Vagina (tissue), 2 donors: ENCODE measurements around the gene ELMOD3. TPM values are rescaled to one million over a fixed set of nuclear protein-coding genes. Genes with fewer than 3 reads are reported as not detected.

Experiments used
- DNase-seq, 2 donors: peaks; one replicate each; pipeline ENCODE4 v3.0.0-alpha.2; 2017; ENCODE audit errors: extremely low spot score in 2 of 2
- H3K27ac ChIP-seq: fragments of 200-600 bp; sonication (generic); one replicate; pipeline ENCODE4 v1.5.1; 2019
- H3K27me3 ChIP-seq: fragments of 200-600 bp; sonication (generic); one replicate; pipeline ENCODE4 v1.5.1; 2019
- H3K36me3 ChIP-seq, 2 donors: fragments of 200-600 bp; sonication (generic); one replicate each; pipeline ENCODE4 v1.5.1; 2017 to 2019
- H3K4me1 ChIP-seq: fragments of 200-600 bp; sonication (generic); one replicate; pipeline ENCODE4 v1.5.1; 2019
- H3K4me3 ChIP-seq, 2 donors: fragments of 200-600 bp; sonication (generic); 1 replicate in 1 of 2; 2 replicates in 1 of 2; pipeline ENCODE4 v1.5.1; 2016 to 2019
- H3K9me3 ChIP-seq: fragments of 200-600 bp; sonication (generic); one replicate; pipeline ENCODE4 v1.5.1; 2019
- CTCF ChIP-seq, 3 experiments: fragments of 450-650 bp in 2 of 3; fragments of 200-600 bp in 1 of 3; sonication (generic) in 1 of 3; IDR thresholded peaks; one replicate each; pipeline ENCODE4 v1.5.1; 2017 to 2019; ENCODE audit warnings: antibody characterized with exemption in 3 of 3, mild to moderate bottlenecking in 2 of 3, moderate library complexity in 2 of 3
- POLR2A ChIP-seq, 2 donors: fragments of 450-650 bp; IDR thresholded peaks; one replicate each; pipeline ENCODE4 v1.6.1; 2017; ENCODE audit warnings: antibody characterized with exemption in 2 of 2, mild to moderate bottlenecking in 2 of 2, moderate library complexity in 2 of 2
- POLR2AphosphoS5 ChIP-seq, 2 donors: sonication (generic); formaldehyde crosslinking; IDR thresholded peaks; one replicate each; pipeline ENCODE4 v1.9.0; 2017; ENCODE audit warnings: antibody characterized with exemption in 2 of 2, mild to moderate bottlenecking in 2 of 2, low read depth in 1 of 2; ENCODE audit not compliant: insufficient read depth in 1 of 2
- intact Hi-C: fragments of 100-400 bp; cut with DNase I; formaldehyde crosslinking; loops from one replicate; pipeline ENCODE4 v1.15.1; 2023
- total RNA-seq: library from RNA; depleted of rRNA; stranded (reverse); fragments of >200 nt; gene quantifications from one replicate; pipeline ENCODE4 v1.2.3, GENCODE V29; 2016

Gene ELMOD3
- total RNA-seq, 1 donor from 2014 or later = 44.7 TPM

GRCh38 chr2:85421260-85422071 lies 66.9 kb downstream of the ELMOD3 start:
- no peak overlapping the region for H3K4me3 ChIP-seq
- H3K4me1 ChIP-seq = peaks cover 34% of the 10 kb centered on the region
- DNase-seq = no peak
- no peaks in the 10 kb centered on the region for H3K9me3 ChIP-seq
- no peaks in the 10 kb centered on the region for H3K27me3 ChIP-seq
- intact Hi-C loops = loop anchor here (1.0 kb wide), 1 partner anchor 131 kb away; no protein-coding TSS in a partner anchor
- H3K36me3 ChIP-seq = no peaks in the 10 kb centered on the region
- peak overlapping the region; percentile 99 for H3K27ac ChIP-seq
- TF ChIP-seq POLR2A (IDR thresholded peaks at IDR 0.05) = no peak
- TF ChIP-seq POLR2AphosphoS5 (IDR thresholded peaks at IDR 0.05; ENCODE audit: insufficient read depth in 1 of 2, low read depth in 1 of 2) = no peak
- no peak for TF ChIP-seq CTCF (IDR thresholded peaks at IDR 0.05)

GRCh38 chr2:85422072-85422457 lies 67.5 kb downstream of the ELMOD3 start:
- Histone ChIP-seq H3K36me3 (no peaks in the 10 kb centered on the region), H3K9me3 (no peaks in the 10 kb centered on the region), H3K4me1 (peaks cover 34% of the 10 kb centered on the region), H3K27ac (no peak overlapping the region), H3K4me3 (no peak overlapping the region), H3K27me3 (no peaks in the 10 kb centered on the region)
- no peak for DNase-seq
- intact Hi-C loops = loop anchor here (1.0 kb wide), 1 partner anchor 130 kb away; no protein-coding TSS in a partner anchor
- TF ChIP-seq POLR2AphosphoS5 (IDR thresholded peaks at IDR 0.05; ENCODE audit: insufficient read depth in 1 of 2, low read depth in 1 of 2) = no peak
- no peak for TF ChIP-seq POLR2A (IDR thresholded peaks at IDR 0.05)
- no peak for TF ChIP-seq CTCF (IDR thresholded peaks at IDR 0.05)

GRCh38 chr2:85423525-85423924 lies 69.0 kb downstream of the ELMOD3 start:
- no peak for DNase-seq
- H3K36me3 ChIP-seq = no peaks in the 10 kb centered on the region
- no peaks in the 10 kb centered on the region for H3K27me3 ChIP-seq
- no peak overlapping the region for H3K4me3 ChIP-seq
- no peak overlapping the region for H3K27ac ChIP-seq
- intact Hi-C loops = no loop called here
- peaks cover 27% of the 10 kb centered on the region for H3K4me1 ChIP-seq
- no peak for TF ChIP-seq CTCF (IDR thresholded peaks at IDR 0.05)
- TF ChIP-seq POLR2AphosphoS5 (IDR thresholded peaks at IDR 0.05; ENCODE audit: insufficient read depth in 1 of 2, low read depth in 1 of 2) = no peak
- TF ChIP-seq POLR2A (IDR thresholded peaks at IDR 0.05) = no peak
- no peaks in the 10 kb centered on the region for H3K9me3 ChIP-seq

GRCh38 chr2:85425588-85425987 lies 71.0 kb downstream of the ELMOD3 start:
- H3K36me3 ChIP-seq = no peaks in the 10 kb centered on the region
- no peaks in the 10 kb centered on the region for H3K27me3 ChIP-seq
- TF ChIP-seq POLR2AphosphoS5 (IDR thresholded peaks at IDR 0.05; ENCODE audit: insufficient read depth in 1 of 2, low read depth in 1 of 2) (no peak), CTCF (IDR thresholded peaks at IDR 0.05) (no peak), POLR2A (IDR thresholded peaks at IDR 0.05) (no peak)
- no peak for DNase-seq
- H3K4me3 ChIP-seq = no peak overlapping the region
- intact Hi-C loops = no loop called here
- peaks cover 7% of the 10 kb centered on the region for H3K4me1 ChIP-seq
- H3K9me3 ChIP-seq = no peaks in the 10 kb centered on the region
- no peak overlapping the region for H3K27ac ChIP-seq

GRCh38 chr2:85427300-85427835 lies 72.8 kb downstream of the ELMOD3 start:
- intact Hi-C loops = no loop called here
- Histone ChIP-seq H3K27ac (no peak overlapping the region), H3K4me1 (no peaks in the 10 kb centered on the region), H3K4me3 (no peak overlapping the region), H3K36me3 (no peaks in the 10 kb centered on the region), H3K9me3 (no peaks in the 10 kb centered on the region), H3K27me3 (no peaks in the 10 kb centered on the region)
- TF ChIP-seq POLR2AphosphoS5 (IDR thresholded peaks at IDR 0.05; ENCODE audit: insufficient read depth in 1 of 2, low read depth in 1 of 2) (no peak), CTCF (IDR thresholded peaks at IDR 0.05) (no peak), POLR2A (IDR thresholded peaks at IDR 0.05) (no peak)
- no peak for DNase-seq
